ENCODE measurements around the gene PTPRG. TPM values are rescaled to one million over a fixed set of nuclear protein-coding genes. Genes with fewer than 3 reads are reported as not detected.

The PTPRG gene
- polyA plus RNA-seq, 3 donors, result not detected

GRCh38 chr3:61875976-61876671 is 314.8 kb downstream of the PTPRG start:
- Histone ChIP-seq H3K79me2 (ENCODE audit: insufficient read depth, low read length) (no peaks in the 10 kb centered on the region), H3K36me3 (replicated peaks in 1 of 2; ENCODE audit: control insufficient read depth in 1 of 2, insufficient read depth in 2 of 2, low read length in 2 of 2) (no peaks in the 10 kb centered on the region), H3K4me3 (replicated peaks in 1 of 3; ENCODE audit: low read depth in 2 of 3, low read length in 3 of 3) (no peak overlapping the region), H3K4me2 (replicated peaks; ENCODE audit: extremely low read depth, low read length, poor library complexity, severe bottlenecking) (no peak overlapping the region), H4K20me1 (ENCODE audit: insufficient read depth, low read length) (no peaks in the 10 kb centered on the region), H2AFZ (ENCODE audit: insufficient read depth, low read depth, low read length, poor library complexity, severe bottlenecking) (no peak overlapping the region), H3K9me3 (replicated peaks in 1 of 2; ENCODE audit: control insufficient read depth in 1 of 2, insufficient read depth in 1 of 2, low read length in 2 of 2) (no peaks in the 10 kb centered on the region), H3K4me1 (ENCODE audit: control insufficient read depth in 1 of 2, insufficient read depth in 2 of 2, low read length in 2 of 2) (no peaks in the 10 kb centered on the region), H3K27ac (ENCODE audit: low read depth in 1 of 2, low read length in 2 of 2) (no peak overlapping the region), H3K27me3 (ENCODE audit: control insufficient read depth in 2 of 2, insufficient read depth in 2 of 2, low read length in 2 of 2) (no peaks in the 10 kb centered on the region), H3K9ac (ENCODE audit: insufficient read depth, low read length, poor library complexity, severe bottlenecking) (no peak overlapping the region)
- no peaks in the 10 kb centered on the region for H3K36me3 Mint-ChIP-seq
- H3K27ac Mint-ChIP-seq, result no peak overlapping the region
- peaks cover 0 to 2% (median 2%) of the 10 kb centered on the region in 3 donors for H3K27me3 Mint-ChIP-seq (ENCODE audit: low read depth in 3 of 3)
- intact Hi-C loops (cut with micrococcal nuclease), result no loop called here
- no peak for TF ChIP-seq CTCF (IDR thresholded peaks at IDR 0.05)
- no CpG with 5 or more reads among the region's 4 CpGs for WGBS (ENCODE audit: insufficient coverage)
- peaks cover 0 to 3% (median 0%) of the 10 kb centered on the region in 7 donors for H3K9me3 Mint-ChIP-seq
- no peak overlapping the region for H3K4me3 Mint-ChIP-seq
- no peaks in the 10 kb centered on the region for H3K4me1 Mint-ChIP-seq
- DNase-seq, result no peak

GRCh38 chr3:61876797-61877196 is 315.4 kb downstream of the PTPRG start:
- Mint-ChIP-seq H3K36me3 (no peaks in the 10 kb centered on the region), H3K9me3 (peaks cover 0 to 3% (median 0%) of the 10 kb centered on the region in 7 donors), H3K27ac (no peak overlapping the region), H3K4me1 (no peaks in the 10 kb centered on the region), H3K4me3 (no peak overlapping the region), H3K27me3 (ENCODE audit: low read depth in 3 of 3) (peaks cover 0 to 2% (median 0%) of the 10 kb centered on the region in 3 donors)
- Histone ChIP-seq H3K27me3 (ENCODE audit: control insufficient read depth in 2 of 2, insufficient read depth in 2 of 2, low read length in 2 of 2) (no peaks in the 10 kb centered on the region), H3K4me1 (ENCODE audit: control insufficient read depth in 1 of 2, insufficient read depth in 2 of 2, low read length in 2 of 2) (no peaks in the 10 kb centered on the region), H3K9me3 (replicated peaks in 1 of 2; ENCODE audit: control insufficient read depth in 1 of 2, insufficient read depth in 1 of 2, low read length in 2 of 2) (no peaks in the 10 kb centered on the region), H2AFZ (ENCODE audit: insufficient read depth, low read depth, low read length, poor library complexity, severe bottlenecking) (no peak overlapping the region), H3K4me2 (replicated peaks; ENCODE audit: extremely low read depth, low read length, poor library complexity, severe bottlenecking) (no peak overlapping the region), H3K9ac (ENCODE audit: insufficient read depth, low read length, poor library complexity, severe bottlenecking) (no peak overlapping the region), H3K4me3 (replicated peaks in 1 of 3; ENCODE audit: low read depth in 2 of 3, low read length in 3 of 3) (no peak overlapping the region), H3K79me2 (ENCODE audit: insufficient read depth, low read length) (no peaks in the 10 kb centered on the region), H4K20me1 (ENCODE audit: insufficient read depth, low read length) (no peaks in the 10 kb centered on the region), H3K36me3 (replicated peaks in 1 of 2; ENCODE audit: control insufficient read depth in 1 of 2, insufficient read depth in 2 of 2, low read length in 2 of 2) (no peaks in the 10 kb centered on the region), H3K27ac (ENCODE audit: low read depth in 1 of 2, low read length in 2 of 2) (no peak overlapping the region)
- intact Hi-C loops (cut with micrococcal nuclease), result no loop called here
- WGBS (ENCODE audit: insufficient coverage), result no CpG with 5 or more reads among the region's 2 CpGs
- no peak for DNase-seq
- TF ChIP-seq CTCF (IDR thresholded peaks at IDR 0.05), result no peak
